Measurements from ENCODE around the gene U2AF1.
"Not testable (repeated sequence)": the region's sequence is repeated elsewhere in the genome, so short reads cannot be mapped to it uniquely, and the experiment has no call there.

The U2AF1 gene, protein sequence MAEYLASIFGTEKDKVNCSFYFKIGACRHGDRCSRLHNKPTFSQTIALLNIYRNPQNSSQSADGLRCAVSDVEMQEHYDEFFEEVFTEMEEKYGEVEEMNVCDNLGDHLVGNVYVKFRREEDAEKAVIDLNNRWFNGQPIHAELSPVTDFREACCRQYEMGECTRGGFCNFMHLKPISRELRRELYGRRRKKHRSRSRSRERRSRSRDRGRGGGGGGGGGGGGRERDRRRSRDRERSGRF

DNA sequence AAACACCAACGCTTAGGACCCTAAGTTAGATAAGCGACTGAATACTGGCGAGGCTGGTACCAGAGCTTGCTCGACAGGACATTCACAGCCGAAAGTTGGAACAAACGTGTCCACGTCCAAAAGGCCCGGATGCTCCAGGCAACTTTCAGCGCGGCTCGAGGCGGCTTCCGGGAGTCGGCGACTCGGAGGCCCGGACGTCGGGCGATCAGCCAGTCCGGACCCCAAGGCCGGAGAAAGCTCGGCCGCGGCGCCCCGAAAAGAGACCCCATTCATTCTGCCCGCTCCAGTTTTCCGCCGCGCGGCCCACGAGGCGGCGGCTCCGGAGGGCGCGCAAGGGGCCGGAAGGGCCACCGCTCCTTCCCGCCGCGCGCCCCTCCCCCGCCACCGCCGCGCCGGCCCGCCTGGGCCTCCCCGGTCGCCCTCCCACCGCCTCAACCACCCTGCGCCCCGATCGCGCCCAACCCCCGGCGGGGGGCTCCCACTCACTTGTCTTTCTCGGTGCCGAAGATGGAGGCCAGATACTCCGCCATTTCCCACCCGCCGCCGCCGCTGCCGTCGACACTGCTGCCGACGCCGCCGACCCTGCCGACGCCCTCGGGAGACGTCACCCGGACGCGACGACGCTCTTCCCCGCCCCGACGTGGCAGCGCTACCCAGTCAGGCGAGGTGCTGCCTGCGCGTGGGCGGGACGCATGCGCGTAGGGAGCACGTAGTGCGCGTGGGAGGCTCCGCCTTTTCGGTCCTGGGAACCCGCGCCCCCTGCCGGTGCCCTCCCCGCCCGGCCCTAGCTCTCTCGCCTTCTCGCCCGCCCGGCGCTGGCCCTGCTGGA lies at the start of gene U2AF1:
Gene U2AF1, minus strand, starts transcription at position 606 of the 829 bp plus-strand sequence. Its CDS starts 76 bp downstream, at position 530.
- not testable (repeated sequence) for DNase-seq

GRCh38 chr21:43153601-43154000 lies 46.2 kb upstream of the U2AF1 start:
- DNase-seq: not testable (repeated sequence)

GRCh38 chr21:43149344-43149743 lies 42.0 kb upstream of the U2AF1 start:
- not testable (repeated sequence) for DNase-seq

DNA sequence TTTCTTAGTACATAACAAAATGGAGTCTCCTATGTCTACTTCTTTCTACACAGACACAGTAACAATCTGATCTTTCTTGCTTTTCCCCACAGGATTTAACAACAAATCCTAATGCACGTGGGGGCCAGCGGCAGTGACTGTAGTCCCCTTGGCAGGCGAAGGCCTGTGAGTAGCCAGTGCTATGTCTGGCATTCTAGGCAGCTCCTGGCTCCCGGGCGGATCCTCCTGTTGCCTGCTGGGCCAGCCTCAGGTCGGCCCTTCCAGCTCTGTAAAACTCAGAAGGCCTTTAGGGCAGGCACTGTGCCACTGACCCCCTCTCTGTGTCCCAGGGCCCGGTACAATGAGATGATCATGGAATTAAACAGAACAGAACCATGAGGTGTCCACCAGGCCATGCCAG lies 40.6 kb upstream of the U2AF1 start:
- DNase-seq: not testable (repeated sequence)

DNA sequence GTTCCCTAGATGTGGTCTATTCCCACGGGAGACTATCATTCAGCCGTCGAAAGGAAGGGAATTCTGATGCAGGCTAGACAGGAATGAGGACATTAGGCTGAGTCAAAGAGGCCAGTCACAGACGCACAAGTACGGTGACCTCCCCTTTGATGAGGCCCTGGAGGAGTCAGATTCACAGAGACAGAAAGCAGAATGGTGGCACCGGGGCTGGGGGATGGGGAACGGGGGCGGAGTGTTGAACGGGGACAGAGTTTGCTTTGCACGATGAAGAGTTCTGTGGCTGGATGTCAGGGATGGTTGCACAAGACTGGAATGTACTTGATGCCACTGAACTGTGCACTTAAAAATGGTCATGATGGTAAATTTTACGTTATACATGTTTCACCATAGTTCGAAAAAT lies 39.3 kb upstream of the U2AF1 start:
- not testable (repeated sequence) for DNase-seq

DNA sequence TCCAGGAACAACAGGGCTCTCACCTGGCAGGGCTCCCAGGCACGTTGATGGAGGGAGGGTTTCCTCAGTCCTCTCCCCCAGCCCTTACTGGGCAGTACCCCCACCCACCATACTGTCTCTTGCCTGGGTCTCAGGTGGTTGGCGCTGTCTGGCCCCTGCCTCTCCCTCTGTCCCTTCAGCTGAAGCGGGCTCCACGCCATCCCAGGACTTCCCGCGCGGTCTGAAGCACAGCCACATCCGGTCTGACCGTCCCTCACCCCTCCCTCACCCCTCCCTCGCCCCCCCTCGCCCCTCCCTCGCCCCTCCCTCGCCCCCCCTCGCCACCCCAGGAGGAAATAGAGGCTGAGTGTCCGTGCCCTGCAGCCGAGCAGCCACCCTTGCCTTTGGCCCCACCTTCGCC lies 34.0 kb upstream of the U2AF1 start:
- not testable (repeated sequence) for DNase-seq

- not testable (repeated sequence) for DNase-seq
Observed at GRCh38 chr21:43138944-43139343, 31.6 kb upstream of the U2AF1 start.

GRCh38 chr21:43134520-43134919 lies 27.1 kb upstream of the U2AF1 start:
- not testable (repeated sequence) for DNase-seq

- not testable (repeated sequence) for DNase-seq
Observed at GRCh38 chr21:43130094-43130493, 22.7 kb upstream of the U2AF1 start.

DNA sequence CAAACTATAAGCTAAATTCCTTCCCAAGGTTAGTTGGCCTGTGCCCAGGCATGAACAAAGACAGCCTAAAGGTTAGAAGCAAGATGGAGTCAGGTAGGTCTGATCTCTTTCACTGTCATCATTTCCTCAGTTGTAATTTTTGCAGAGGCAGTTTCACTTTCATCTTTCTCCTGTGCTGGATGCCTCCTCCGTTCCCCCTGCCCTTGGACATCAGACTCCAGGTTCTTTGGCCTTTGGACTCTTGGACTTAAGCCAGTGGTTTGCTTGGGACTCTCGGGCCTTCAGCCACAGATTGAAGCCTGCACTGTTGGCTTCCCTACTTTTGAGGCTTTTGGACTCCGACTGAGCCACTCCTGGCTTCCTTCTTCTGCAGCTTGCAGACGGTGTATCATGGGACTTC lies 8.6 kb upstream of the U2AF1 start:
- DNase-seq: not testable (repeated sequence)

DNA sequence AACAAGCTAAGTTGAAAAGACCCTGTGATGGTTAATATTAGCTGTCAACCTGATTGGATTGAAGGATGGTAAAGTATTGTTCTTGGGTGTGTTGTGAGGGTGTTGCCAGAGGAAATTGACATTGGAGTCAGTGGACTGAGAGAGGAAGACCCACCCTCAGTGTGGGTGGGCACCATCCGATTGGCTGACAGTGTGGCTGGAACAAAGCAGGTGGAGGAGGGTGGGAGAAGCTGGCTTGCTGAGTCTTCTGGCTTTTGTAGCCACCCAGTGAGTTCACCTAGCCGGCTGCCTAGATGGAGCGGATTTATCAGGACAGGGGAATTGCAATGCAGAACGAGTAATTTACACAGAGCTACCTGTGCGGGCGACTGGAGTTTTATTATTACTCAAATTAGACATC lies 7.1 kb upstream of the U2AF1 start:
- not testable (repeated sequence) for DNase-seq

GRCh38 chr21:43109006-43109405 lies 1.6 kb upstream of the U2AF1 start:
- not testable (repeated sequence) for DNase-seq

DNA sequence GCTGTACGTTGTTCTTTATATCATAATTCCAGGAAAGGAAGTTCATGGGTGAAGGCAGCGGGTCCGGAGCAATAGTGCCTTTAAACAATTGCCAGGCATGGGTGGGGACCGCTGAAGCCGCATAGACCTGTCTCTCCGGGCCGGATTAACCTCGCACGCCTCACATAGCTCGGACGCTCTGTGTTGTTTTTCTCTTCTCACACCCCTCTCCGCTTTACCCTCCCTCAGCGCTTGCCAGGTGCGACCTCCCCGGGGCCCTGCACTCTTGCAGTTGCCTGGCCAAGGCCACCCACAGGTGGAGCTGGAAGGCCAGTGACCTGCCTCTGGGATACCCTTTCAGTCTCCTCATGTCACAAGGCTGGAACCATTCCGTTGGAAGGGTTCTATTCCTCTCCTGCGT lies 807 bp upstream of the U2AF1 start:
- DNase-seq: not testable (repeated sequence)

DNA sequence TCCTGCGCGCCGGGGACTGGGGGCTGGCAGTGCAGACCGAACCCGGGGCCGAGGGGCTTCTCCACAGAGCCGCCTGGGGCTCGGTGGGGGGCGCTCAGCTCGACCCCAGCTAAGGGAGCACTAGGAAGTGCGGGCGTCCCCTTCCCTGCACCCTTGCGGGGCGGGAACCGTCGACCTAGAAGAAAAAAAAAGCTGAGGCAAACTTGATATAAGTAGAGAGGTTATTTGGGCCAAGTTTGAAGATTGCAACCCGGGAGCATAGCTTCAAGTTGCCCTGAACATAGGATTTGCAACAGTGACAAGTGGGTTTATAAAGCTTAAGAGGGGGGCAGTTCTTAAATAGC lies 396 bp upstream of the U2AF1 start:
- DNase-seq: not testable (repeated sequence)

GRCh38 chr21:43104642-43105041 lies 2.7 kb downstream of the U2AF1 start:
- not testable (repeated sequence) for DNase-seq

DNA sequence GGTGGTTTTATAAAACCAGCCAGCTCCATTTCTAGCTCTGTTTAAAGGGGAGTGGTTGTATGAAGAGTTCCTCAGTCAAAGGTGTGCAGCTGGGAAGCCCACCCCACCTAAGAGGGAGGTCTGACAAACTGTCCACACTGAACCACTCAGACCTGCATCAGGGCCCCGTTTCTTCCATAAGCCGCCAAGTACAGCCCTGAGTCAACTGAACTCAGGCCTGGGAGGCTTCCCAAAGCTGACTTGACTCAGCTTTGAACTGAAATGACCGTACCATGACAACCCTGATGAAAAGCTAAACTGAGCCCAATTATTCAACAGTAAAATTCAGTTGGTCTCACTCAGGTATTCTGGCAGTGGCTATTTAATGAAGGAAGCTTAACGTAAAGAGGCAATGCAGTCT lies 5.1 kb downstream of the U2AF1 start:
- DNase-seq: not testable (repeated sequence)

- DNase-seq: not testable (repeated sequence)
Observed at GRCh38 chr21:43101676-43102075, 5.7 kb downstream of the U2AF1 start.

DNA sequence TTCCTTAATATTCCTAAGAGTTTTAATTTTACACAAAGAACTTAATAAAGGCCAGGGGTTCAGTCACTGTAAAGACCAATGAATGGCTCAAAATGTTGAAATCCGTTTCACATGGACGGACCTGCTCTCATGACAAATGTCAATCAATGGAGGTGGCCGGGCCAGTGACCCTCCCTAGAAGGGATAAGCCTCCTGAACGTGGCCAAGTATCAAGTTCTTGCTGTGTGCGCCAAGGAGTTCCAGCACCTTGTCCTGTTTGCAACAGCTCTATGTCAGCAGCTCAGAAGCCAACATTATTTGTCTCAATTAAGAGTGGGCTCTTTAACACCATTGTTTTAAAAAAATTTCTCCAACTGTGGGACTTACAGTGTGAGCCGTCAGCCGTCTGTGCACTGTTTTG lies 6.4 kb downstream of the U2AF1 start:
- DNase-seq: not testable (repeated sequence)

- DNase-seq: peak; percentile 11 to 13
Observed at GRCh38 chr21:43091979-43092614, 15.3 kb downstream of the U2AF1 start.

GRCh38 chr21:43090947-43091346 lies 16.4 kb downstream of the U2AF1 start:
- not testable (repeated sequence) for DNase-seq

DNA sequence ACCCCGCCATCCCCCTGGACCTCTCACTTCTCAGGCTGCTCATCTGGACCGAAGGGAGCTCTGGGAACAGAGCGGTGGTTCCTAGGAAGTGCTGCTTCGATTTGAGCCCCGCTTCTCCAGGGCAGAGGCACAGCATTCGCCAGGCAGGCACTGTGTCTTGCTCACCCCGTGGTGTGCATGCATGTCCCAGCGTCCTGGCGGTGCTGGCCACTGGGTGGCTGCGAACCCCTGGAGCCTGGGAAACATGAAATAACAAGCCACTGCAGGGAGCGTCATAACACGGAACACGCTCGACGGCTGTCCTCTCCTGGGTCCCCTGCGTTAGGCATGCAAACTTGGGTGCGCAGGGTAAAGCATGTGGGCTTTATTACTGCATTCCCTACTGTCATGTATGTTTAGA lies 17.9 kb downstream of the U2AF1 start:
- DNase-seq: not testable (repeated sequence)

- not testable (repeated sequence) for DNase-seq
Observed at GRCh38 chr21:43082587-43083300, 24.6 kb downstream of the U2AF1 start.

GRCh38 chr21:43076643-43077042 lies 30.7 kb downstream of the U2AF1 start:
- not testable (repeated sequence) for DNase-seq
